GM19324 (cell line): ENCODE results near the gene GARNL3.

ENCODE experiments used
- ATAC-seq: cut with Tn5 transposase; IDR thresholded peaks from one replicate; pipeline ENCODE4 v1.9.1; 2021; ENCODE audit warnings: mild to moderate bottlenecking, moderate library complexity; ENCODE audit not compliant: unreplicated experiment, low FRiP score

The GARNL3 gene

DNA sequence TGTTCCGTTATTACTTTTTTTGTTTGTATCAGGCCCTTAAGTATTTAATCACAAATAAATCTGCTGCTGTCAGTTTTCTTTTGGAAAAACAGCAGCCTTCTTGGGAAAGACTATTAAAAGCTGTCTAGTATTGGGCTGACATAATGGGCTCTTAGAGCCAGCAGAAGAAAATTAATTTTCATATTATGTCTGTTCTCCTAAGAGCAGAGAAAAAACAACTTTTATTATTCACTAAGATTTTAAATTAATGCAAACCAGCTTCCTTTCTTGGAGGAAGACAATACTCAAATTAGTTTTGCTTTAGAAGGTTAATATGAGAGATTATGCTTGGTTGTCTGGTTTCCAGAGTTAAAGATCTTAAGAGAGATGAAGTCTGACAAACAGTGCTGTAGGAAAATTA lies 30.6 kb upstream of the GARNL3 start:
- no peak for ATAC-seq

- ATAC-seq = no peak
Observed at GRCh38 chr9:127237801-127238200, 26.8 kb upstream of the GARNL3 start.

- ATAC-seq = no peak
Observed at GRCh38 chr9:127241354-127241753, 23.2 kb upstream of the GARNL3 start.

DNA sequence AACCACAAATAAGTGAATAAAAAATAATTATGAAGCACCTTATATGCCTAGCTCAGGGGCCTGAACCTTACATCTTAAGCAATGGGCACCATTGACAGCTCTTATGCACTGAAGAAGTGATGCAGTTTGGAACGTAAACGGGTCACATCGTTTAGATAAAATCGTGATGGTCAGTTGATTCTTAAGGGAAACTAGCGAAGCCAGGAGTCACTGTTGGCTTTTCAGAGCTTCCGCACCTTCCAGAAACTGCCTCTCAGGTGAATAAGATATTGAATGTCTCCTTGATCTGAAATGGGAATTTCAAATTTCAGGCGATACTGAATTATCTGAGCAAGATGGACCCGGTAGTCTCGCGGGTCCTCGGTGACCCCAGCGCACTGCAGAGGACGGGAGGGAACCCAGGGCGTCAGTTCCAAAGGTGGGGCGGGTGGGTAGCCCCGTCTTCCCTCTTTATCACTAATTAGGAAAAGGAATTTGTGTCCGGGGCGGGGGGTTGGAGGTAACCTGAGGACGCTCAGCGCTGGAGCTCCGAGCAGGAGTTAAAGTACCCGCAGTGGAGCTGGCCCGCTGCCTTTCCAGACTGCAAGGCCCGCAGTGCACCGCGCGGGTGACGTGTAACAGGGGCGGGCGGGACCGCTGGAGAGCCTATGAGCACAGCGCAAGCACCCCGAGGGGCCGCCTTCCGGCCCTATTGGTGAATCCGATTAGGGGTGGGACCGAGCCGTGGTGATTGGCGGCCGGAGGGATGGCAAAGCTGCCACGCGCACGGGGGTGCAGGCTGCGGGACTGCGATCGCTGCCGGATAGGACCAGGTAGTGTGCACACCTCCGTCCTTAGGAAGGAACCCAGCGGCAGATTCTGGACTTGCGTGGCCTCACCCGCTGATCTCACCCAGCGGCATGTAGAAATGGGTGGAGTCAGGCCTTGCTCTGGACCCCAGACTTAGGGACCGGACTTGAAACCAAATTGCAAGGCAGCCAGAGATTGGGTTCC lies 19.7 kb upstream of the GARNL3 start:
- peak; percentile 99 for ATAC-seq

DNA sequence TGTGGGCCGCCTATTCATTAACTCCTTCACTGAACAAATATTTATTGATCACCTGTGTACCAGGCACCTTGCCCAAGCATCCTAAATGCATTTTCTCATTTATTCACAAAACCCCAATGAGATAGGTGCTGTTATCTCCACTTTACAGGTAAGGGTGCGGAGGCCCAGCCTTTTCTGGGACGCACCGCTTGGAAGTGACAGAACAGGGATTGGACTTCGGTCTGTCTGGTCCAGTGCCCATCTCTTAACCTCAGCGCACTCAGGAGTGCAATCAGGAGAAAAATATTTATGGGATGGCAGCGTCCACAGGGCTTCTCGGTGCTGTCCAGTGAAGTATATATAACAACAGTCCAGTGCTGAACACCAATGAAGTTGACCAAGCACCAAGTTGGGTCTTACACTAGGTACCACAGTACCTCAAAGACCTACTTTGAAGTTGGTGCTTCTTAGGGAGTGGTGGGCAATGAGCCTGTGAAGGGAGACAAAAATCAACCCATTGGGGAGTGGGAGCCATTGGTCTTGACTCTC lies 18.9 kb upstream of the GARNL3 start:
- ATAC-seq = no peak

DNA sequence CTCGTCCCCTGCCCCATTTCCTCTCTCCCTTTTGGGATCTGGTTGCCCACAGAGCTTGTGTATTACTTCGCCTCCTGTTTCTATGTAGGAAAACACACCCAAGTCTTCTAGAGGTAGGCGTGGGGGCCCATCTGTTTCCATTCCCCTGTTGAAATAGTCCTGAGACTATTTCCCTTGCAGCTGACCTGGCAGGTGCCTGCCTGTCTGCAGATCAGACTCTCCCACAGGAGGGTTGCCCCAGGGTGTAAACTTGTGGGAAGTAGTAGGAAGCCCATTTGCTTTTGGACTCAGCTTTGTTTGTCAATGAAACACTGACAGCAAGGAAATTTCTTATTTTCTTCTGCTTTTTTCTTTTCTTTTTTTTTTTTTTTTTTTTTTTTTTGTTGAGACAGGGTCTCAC lies 16.3 kb upstream of the GARNL3 start:
- ATAC-seq = no peak

- ATAC-seq = no peak
Observed at GRCh38 chr9:127249877-127250276, 14.7 kb upstream of the GARNL3 start.

GRCh38 chr9:127250896-127251391 lies 13.6 kb upstream of the GARNL3 start:
- no peak for ATAC-seq

DNA sequence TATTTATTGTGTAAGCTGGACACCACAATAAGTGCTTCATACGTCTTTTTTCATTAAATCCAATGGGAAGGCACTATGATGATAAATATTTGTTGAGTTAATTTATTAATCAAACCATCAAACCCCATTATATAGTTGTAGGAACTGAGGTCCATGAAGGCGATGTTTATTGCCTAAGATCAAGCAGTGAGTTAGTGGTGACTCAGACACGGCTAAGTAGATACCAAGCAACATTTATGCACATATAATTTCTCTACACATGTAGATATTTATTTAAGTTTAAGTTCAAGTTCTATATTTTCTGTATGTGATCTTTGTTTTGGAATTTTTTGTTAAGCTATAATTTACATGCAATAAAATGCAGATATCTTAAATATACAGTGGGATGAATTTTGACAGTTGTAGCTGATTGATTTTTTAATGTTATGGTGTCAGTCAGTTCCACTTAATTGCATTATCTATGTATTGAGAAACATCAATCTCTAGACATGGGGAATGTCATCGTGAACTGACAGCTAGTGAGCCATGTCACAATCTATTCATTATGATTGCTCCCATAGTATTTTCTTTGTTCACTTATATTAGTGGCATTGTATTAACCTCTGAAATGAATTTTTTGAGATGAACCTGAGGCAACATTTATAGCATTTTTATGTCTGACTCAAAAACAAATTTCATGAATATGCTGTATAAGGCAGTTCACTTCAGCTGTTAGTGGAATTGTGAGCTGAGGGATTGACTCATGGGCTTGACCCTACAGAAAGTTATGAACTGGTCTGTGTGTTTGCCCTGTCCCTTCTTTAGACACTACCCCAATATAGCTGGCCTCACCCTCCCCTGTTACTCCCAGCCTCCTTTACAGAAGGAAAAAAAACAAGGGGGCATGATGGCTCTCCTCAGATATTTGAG lies 11.9 kb upstream of the GARNL3 start:
- ATAC-seq = no peak

DNA sequence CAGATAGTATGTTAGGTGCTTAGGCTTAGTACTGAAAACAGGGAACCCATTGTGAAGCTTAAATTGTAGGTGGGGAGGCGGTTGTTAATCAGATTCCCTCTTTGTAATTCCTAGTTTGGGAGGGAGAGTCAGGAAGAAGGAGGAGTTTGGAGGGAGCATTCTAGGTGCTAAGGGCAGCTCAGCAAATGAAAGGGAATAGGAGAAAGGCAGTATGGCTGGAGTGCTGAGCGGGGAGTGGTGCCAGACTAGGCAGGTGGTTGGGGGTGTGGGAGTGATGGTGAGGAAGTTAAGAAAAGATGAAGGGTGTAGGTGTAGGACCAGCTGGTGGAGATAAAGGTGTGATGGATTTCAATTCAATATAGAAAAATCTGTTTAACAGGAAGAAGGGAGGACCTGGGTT lies 11.1 kb upstream of the GARNL3 start:
- no peak for ATAC-seq

DNA sequence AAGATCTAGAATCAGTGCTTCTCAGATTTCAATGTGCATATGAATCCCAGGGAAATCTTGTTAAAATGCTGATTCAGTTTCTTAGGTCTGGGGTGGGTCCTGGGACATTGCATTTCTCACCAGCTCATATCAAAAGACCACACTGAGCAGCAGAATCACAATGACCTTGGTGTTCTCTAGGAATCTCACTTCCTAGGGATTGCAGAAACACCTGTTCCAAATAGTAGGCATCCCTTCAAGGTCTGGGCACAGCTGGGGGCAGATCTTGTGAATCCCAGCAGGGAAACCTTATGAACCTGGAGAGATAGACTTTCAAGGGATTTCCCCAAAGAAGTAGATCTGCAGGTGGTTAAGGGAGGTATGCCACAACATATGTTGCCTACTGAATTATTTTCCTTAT lies 8.9 kb upstream of the GARNL3 start:
- no peak for ATAC-seq

DNA sequence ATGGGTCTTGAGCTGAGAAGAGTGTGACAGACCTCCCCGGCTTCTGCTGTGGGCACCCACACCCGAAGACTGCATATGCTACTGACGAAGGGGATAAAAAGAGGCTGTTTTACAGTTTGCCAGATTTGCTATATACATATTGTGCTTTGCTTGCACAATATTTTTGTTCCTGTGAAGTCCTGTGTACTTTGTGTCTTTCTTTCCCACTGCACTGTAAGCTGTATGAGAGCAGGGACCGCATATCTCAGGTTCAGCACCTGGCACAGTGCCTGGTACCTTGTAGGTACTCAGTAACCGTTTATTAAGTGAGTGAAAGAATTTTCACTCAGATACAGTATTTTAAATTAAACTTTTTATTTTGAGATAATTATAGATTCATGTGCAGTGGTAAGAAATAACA lies 8.2 kb upstream of the GARNL3 start:
- no peak for ATAC-seq

DNA sequence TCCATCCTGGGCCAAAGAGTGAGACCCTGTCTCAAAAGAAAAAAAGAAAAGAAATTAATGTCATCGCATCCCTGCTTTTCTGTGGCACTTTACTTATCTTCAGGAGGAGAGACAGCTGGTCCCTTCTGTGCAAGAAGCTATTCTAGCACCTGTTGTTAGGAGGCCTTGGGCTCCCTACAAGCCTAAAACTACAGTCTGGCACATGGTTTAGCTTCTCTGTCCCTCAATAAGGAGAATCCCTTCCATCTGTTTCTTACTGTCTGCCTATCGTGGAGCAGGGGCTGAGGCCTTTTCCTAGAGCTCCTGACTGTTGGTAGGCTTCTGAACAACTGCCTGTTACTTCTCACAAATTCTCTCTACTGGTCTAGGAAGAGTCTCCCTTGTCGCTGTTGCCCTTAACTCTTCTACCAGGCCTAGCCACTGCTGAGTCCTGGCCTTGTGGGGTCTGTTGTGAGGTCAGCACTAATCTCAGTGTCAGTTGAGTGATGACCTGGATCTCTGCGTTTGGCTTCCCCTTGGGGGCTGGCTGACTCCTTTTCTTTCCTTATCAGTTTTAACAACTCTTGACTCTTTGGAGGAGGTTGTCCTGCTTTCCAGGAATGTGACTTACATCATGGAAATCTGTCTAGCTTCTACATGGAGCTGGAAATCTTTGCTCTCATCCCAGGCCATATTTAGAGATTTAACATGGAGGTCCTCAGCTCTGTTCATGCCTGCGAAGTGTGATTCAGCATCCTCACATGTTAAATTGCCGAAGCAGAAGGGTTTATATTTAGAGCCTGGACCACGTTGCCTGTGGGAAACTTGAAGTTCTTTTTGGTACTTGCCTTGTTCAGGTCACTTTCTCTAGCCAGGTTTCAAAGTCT lies 5.7 kb upstream of the GARNL3 start:
- no peak for ATAC-seq

DNA sequence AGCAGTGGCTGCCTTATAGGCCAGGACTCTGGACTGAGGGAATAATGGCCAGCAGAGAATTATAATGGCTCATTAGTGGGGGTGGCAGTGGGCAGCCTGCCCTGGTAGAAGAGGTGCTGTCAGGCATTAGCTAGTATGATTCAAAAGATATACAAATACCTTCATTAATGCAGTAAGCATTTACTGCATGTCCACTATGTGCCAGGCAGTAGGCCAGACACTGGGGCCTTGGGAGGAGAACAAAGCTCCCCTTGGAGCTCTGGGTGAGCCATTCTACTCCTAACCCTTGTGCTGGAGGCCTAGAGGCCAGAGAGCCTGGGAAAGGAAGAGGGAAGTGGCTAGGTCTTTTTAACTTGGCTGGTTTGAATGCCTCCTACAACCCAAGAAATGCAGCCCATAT lies 2.0 kb upstream of the GARNL3 start:
- no peak for ATAC-seq

DNA sequence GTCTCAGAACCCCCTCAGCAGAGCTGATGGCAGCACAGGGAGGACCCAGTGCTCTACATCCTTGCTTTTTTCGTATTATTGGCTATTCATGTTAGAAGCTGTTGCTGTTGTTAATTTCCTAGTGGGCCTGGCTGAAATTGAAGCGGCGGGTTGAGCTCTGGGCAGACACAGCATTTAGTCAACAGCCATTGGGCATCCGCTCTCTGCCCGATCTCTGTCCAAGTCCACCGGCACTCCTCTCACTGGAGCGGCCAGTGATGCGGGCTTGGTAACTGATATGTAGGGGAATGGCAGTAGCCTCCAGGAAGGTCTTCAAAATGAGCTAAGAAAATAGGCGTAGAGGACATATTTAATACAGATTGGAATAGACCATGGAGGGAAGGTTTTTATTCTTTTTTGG lies 1.3 kb upstream of the GARNL3 start:
- ATAC-seq = no peak

GRCh38 chr9:127263664-127264063 lies 910 bp upstream of the GARNL3 start:
- no peak for ATAC-seq

DNA sequence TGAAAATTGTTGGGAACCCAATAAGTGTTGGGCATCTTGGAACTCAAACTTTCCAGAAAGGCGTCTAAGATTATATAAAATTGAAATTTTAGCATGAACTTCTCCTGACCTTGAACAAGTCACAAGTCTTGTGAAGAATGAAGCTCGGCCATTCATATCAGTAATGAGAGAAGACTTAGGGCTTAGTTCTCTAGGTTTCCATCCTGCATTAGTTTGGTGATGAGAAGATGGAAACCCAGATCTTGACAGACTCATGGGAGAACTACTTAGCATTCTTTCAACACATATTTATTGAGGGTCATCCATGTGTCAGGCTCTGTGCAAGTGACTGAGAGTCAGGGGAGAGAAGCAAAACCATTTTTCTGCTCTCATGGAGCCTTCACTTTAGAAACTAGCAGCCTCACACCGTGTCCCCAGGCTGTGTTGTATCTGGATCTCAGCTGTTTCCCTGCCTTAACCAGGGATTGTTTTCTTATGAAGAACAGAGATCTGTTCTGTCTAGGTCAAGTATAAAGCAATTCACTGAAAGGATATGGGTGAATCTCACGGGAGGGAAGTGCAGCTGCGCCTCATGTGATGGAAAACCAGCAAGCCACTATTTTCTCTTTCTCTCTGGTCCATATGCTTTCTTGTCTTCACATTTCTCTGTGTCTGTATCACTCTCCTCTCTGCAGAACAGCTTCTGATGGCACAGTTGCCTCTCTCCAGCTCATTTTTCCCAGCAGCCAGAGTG lies 3.4 kb downstream of the GARNL3 start:
- no peak for ATAC-seq

GRCh38 chr9:127269449-127269848 lies 4.9 kb downstream of the GARNL3 start:
- ATAC-seq = no peak

GRCh38 chr9:127273326-127273725 lies 8.8 kb downstream of the GARNL3 start:
- no peak for ATAC-seq
